GM06990 (cell line): Measurements from ENCODE around the gene FBXL22.

Experiments used
- DNase-seq: peaks from one replicate; pipeline ENCODE4 v3.0.0-alpha.2; 2011; ENCODE audit not compliant: insufficient read length; ENCODE audit errors: extremely low read depth
- H3K27me3 ChIP-seq: replicated peaks from 2 replicates; pipeline ENCODE4 v1.6.0; 2011; ENCODE audit warnings: low read length; ENCODE audit not compliant: control insufficient read depth, insufficient read depth
- H3K36me3 ChIP-seq: 2 replicates; pipeline ENCODE4 v1.5.1; 2011; ENCODE audit warnings: low read length; ENCODE audit not compliant: control insufficient read depth, insufficient read depth
- H3K4me3 ChIP-seq: replicated peaks from 2 replicates; pipeline ENCODE4 v1.5.1; 2011; ENCODE audit warnings: low read depth, mild to moderate bottlenecking, control low read depth, low read length
- CTCF ChIP-seq: IDR thresholded peaks from 2 replicates; pipeline ENCODE4 v1.5.1; 2011; ENCODE audit warnings: low read length, control low read depth, mild to moderate bottlenecking, inconsistent platforms; ENCODE audit not compliant: insufficient read depth, poor library complexity, severe bottlenecking

Gene FBXL22

GRCh38 chr15:63630036-63630751, 33.0 kb downstream of the FBXL22 start:
- H3K27me3 ChIP-seq = no peaks in the 10 kb centered on the region
- no peak overlapping the region for H3K4me3 ChIP-seq
- no peak for DNase-seq
- peaks cover 14% of the 10 kb centered on the region for H3K36me3 ChIP-seq
- no peak for TF ChIP-seq CTCF

- H3K36me3 ChIP-seq = peaks cover 13% of the 10 kb centered on the region
- no peaks in the 10 kb centered on the region for H3K27me3 ChIP-seq
- no peak for TF ChIP-seq CTCF
- H3K4me3 ChIP-seq = no peak overlapping the region
- DNase-seq = no peak
These were observed 36.1 kb downstream of the FBXL22 start for GRCh38 chr15:63633312-63633711.

GRCh38 chr15:63634154-63634553, 37.0 kb downstream of the FBXL22 start:
- TF ChIP-seq CTCF = no peak
- DNase-seq = no peak
- no peak overlapping the region for H3K4me3 ChIP-seq
- no peaks in the 10 kb centered on the region for H3K27me3 ChIP-seq
- H3K36me3 ChIP-seq = peaks cover 13% of the 10 kb centered on the region

GRCh38 chr15:63636518-63637061, 39.4 kb downstream of the FBXL22 start:
- DNase-seq = no peak
- Histone ChIP-seq H3K27me3 (no peaks in the 10 kb centered on the region), H3K36me3 (peaks cover 19% of the 10 kb centered on the region), H3K4me3 (no peak overlapping the region)
- no peak for TF ChIP-seq CTCF

- no peak for DNase-seq
- Histone ChIP-seq H3K27me3 (no peaks in the 10 kb centered on the region), H3K36me3 (peaks cover 19% of the 10 kb centered on the region), H3K4me3 (no peak overlapping the region)
- no peak for TF ChIP-seq CTCF
These were observed 41.7 kb downstream of the FBXL22 start for GRCh38 chr15:63638839-63639238.
